GM12878 (cell line): Measurements from ENCODE around the gene CHN2. TPM values are rescaled to one million over a fixed set of nuclear protein-coding genes. Genes with fewer than 3 reads are reported as not detected.
A peak's percentile ranks its signal among the peaks of the same experiment; 100 is the strongest.

ENCODE experiments used
- ATAC-seq: fragments of 200-7000 bp; cut with Tn5 transposase; 3 replicates; pipeline ENCODE4 v1.9.1; 2020; ENCODE audit warnings: mild to moderate bottlenecking, moderate library complexity
- BruUV-seq: library from RNA; stranded (reverse); fragments of 400-500 nt; replicated peaks from 2 replicates; lab custom pipeline; 2021; lab: Mats Ljungman, UMichigan
- CTCF ChIA-PET: fragments of 300-600 bp; sonication (Branson Sonifier 250); formaldehyde crosslinking; extraction: SDS; loops from one replicate; lab custom pipeline; 2021; ENCODE audit warnings: inconsistent platforms; lab: Yijun Ruan, JAX
- POLR2A ChIA-PET: fragments of 350-600 bp; formaldehyde crosslinking; extraction: SDS; loops from one replicate; lab custom pipeline; 2021; ENCODE audit warnings: inconsistent platforms; lab: Charles Lee
- RAD21 ChIA-PET: fragments of 300-600 bp; sonication (Branson Sonifier 250); formaldehyde crosslinking; loops from one replicate; lab custom pipeline; 2023; ENCODE audit warnings: antibody characterized with exemption; ENCODE audit not compliant: unreplicated experiment; lab: Charles Lee
- SMC1A ChIA-PET: fragments of 300-600 bp; sonication (Branson Sonifier 250); formaldehyde crosslinking; loops from one replicate; lab custom pipeline; 2023; ENCODE audit not compliant: unreplicated experiment, uncharacterized antibody; lab: Charles Lee
- DNase-seq: peaks from one replicate; pipeline ENCODE4 v3.0.0-alpha.2; 2011; ENCODE audit warnings: low read depth, low spot score
- FAIRE-seq: peaks from 3 replicates; lab custom pipeline; 2011; peaks lifted over from hg19 to GRCh38; lab: Jason Lieb, UNC
- H2AFZ ChIP-seq: 2 replicates; pipeline ENCODE4 v1.6.0; 2011; ENCODE audit warnings: low read depth, low read length, control low read depth; ENCODE audit not compliant: control insufficient read depth
- H3K27ac ChIP-seq: 2 replicates; pipeline ENCODE4 v1.5.1; 2011; ENCODE audit warnings: control low read depth; ENCODE audit not compliant: control insufficient read depth, insufficient read depth
- H3K27me3 ChIP-seq, 2 experiments: replicated peaks in 1 of 2; 2 replicates each; pipeline versions ENCODE4 v1.6.0 to v1.6.1; 2011; ENCODE audit warnings: low read length in 1 of 2; ENCODE audit not compliant: control insufficient read depth in 2 of 2, insufficient read depth in 2 of 2
- H3K36me3 ChIP-seq, 2 experiments: 2 replicates each; pipeline ENCODE4 v1.5.1; 2011; ENCODE audit warnings: low read length in 1 of 2; ENCODE audit not compliant: control insufficient read depth in 2 of 2, insufficient read depth in 2 of 2
- H3K4me1 ChIP-seq: 2 replicates; pipeline ENCODE4 v1.6.1; 2011; ENCODE audit warnings: mild to moderate bottlenecking, low read length, moderate library complexity, mixed read lengths; ENCODE audit not compliant: control insufficient read depth, insufficient read depth
- H3K4me2 ChIP-seq: 2 replicates; pipeline ENCODE4 v1.6.0; 2011; ENCODE audit warnings: control low read depth; ENCODE audit not compliant: control insufficient read depth, insufficient read depth
- H3K4me3 ChIP-seq: fragments of 200-600 bp; sonication (generic); 2 replicates; pipeline ENCODE4 v1.5.1; 2016
- H3K79me2 ChIP-seq: 2 replicates; pipeline ENCODE4 v1.6.0; 2011; ENCODE audit warnings: low read length; ENCODE audit not compliant: control insufficient read depth, insufficient read depth
- H3K9ac ChIP-seq: 2 replicates; pipeline ENCODE4 v1.8.0; 2011; ENCODE audit warnings: low read length, control low read depth, mixed read lengths; ENCODE audit not compliant: control insufficient read depth, insufficient read depth
- H3K9me3 ChIP-seq: replicated peaks from 3 replicates; pipeline ENCODE4 v1.5.1; 2011; ENCODE audit warnings: mild to moderate bottlenecking, low read length; ENCODE audit not compliant: control insufficient read depth, insufficient read depth
- H4K20me1 ChIP-seq: 2 replicates; pipeline ENCODE4 v1.6.0; 2011; ENCODE audit not compliant: control insufficient read depth, insufficient read depth
- ATF7 ChIP-seq: fragments of 450-650 bp; IDR thresholded peaks from 2 replicates; pipeline ENCODE4 v1.6.1; 2016; ENCODE audit warnings: low read depth, mild to moderate bottlenecking
- CHD1 ChIP-seq: IDR thresholded peaks from 2 replicates; pipeline ENCODE4 v1.6.1; 2012; ENCODE audit warnings: low read depth, low read length, improper control_type of control experiment
- EP300 ChIP-seq, 2 experiments: fragments of 150-350 bp in 1 of 2; IDR thresholded peaks; 2 replicates each; pipeline ENCODE4 v1.6.1; 2011 to 2012; ENCODE audit warnings: low read depth in 2 of 2, low read length in 2 of 2, borderline replicate concordance in 1 of 2, improper control_type of control experiment in 1 of 2, inconsistent platforms in 1 of 2; ENCODE audit not compliant: control insufficient read depth in 1 of 2
- EZH2 ChIP-seq: IDR thresholded peaks from 2 replicates; pipeline ENCODE4 v1.6.1; 2012; ENCODE audit warnings: low read depth, mild to moderate bottlenecking, control low read depth, inconsistent platforms, low read length, borderline replicate concordance; ENCODE audit not compliant: control insufficient read depth
- HCFC1 ChIP-seq: fragments of 150-350 bp; IDR thresholded peaks from 2 replicates; pipeline ENCODE4 v1.6.1; 2014; ENCODE audit warnings: low read length
- KAT2A ChIP-seq: conservative IDR thresholded peaks from 2 replicates; pipeline ENCODE4 v1.6.1; 2011; ENCODE audit warnings: low read depth, low read length; ENCODE audit not compliant: control insufficient read depth
- MYC ChIP-seq: IDR thresholded peaks from 2 replicates; pipeline ENCODE4 v1.6.1; 2011; ENCODE audit warnings: mild to moderate bottlenecking, low read length, moderate library complexity, inconsistent platforms; ENCODE audit not compliant: insufficient read depth, insufficient replicate concordance, insufficient read length, severe bottlenecking
- RBBP5 ChIP-seq: fragments of 200-600 bp; sonication (generic); conservative IDR thresholded peaks from 2 replicates; pipeline ENCODE4 v1.6.1; 2016
- RUNX3 ChIP-seq: IDR thresholded peaks from 2 replicates; pipeline ENCODE4 v1.6.1; 2012; ENCODE audit warnings: low read length, inconsistent platforms
- SIX5 ChIP-seq: IDR thresholded peaks from 2 replicates; pipeline ENCODE4 v1.6.1; 2011; ENCODE audit warnings: mild to moderate bottlenecking, low read depth, low read length, moderate library complexity; ENCODE audit not compliant: severe bottlenecking
- SREBF1 ChIP-seq: IDR thresholded peaks from 2 replicates; pipeline ENCODE4 v1.6.1; 2012; ENCODE audit warnings: mild to moderate bottlenecking, low read length
- YBX1 ChIP-seq: fragments of 450-650 bp; IDR thresholded peaks from 2 replicates; pipeline ENCODE4 v1.6.1; 2016; ENCODE audit warnings: antibody characterized with exemption
- ZNF24 ChIP-seq: fragments of 450-650 bp; IDR thresholded peaks from 2 replicates; pipeline ENCODE4 v1.6.1; 2017; ENCODE audit warnings: antibody characterized with exemption, mild to moderate bottlenecking
- WGBS: methylation state at CpG from one replicate; pipeline ENCODE4 v1.1.6; 2016; ENCODE audit warnings: low lambda C conversion rate; ENCODE audit not compliant: insufficient replicate concordance, insufficient coverage; ENCODE audit errors: missing lambda C conversion rate; 5-methylcytosine and 5-hydroxymethylcytosine counted together
- in situ Hi-C: fragments of 300-500 bp; cut with MboI; formaldehyde crosslinking; loops from 9 replicates; pipeline ENCODE4 v1.14.3; 2018; ENCODE audit warnings: mixed read lengths
- intact Hi-C: fragments of 100-400 bp; cut with micrococcal nuclease; formaldehyde crosslinking; loops from one replicate; pipeline ENCODE4 v1.14.2; 2022; ENCODE audit not compliant: unreplicated experiment
- polyA plus RNA-seq, 11 experiments: library from polyadenylated mRNA; depleted of rRNA in 4 of 11; unstranded in 6 of 11; stranded (reverse) in 5 of 11; fragments of >200 nt; fragmentation: Nextera tagmentation in 4 of 11; fragmentation: Illumina TruSeq in 1 of 11; extraction: Ambion mirVana in 4 of 11; extraction: Trizol in 1 of 11; gene quantifications; 1 replicate in 1 of 11; 2 replicates in 10 of 11; pipeline versions ENCODE4 v1.2.1 to v1.2.3, GENCODE V29; 2011 to 2016; ENCODE audit warnings: inconsistent platforms in 2 of 11, missing spikeins in 2 of 11, low read depth in 1 of 11
- total RNA-seq, 4 experiments: library from RNA; depleted of rRNA in 3 of 4; stranded (reverse); fragments of >200 nt in 3 of 4; fragmentation: Illumina TruSeq in 1 of 4; extraction: Trizol in 1 of 4; gene quantifications; 2 replicates each; pipeline versions ENCODE4 v1.2.1 to v1.2.3, GENCODE V29; 2013 to 2021
- TF ChIP-seq, protein P1 (sequence below): fragments of 450-650 bp; IDR thresholded peaks from 2 replicates; pipeline ENCODE4 v1.6.1; 2014; ENCODE audit warnings: mild to moderate bottlenecking
- TF ChIP-seq, protein P2 (sequence below): fragments of 450-650 bp; IDR thresholded peaks from 2 replicates; pipeline ENCODE4 v1.6.1; 2017; ENCODE audit warnings: borderline replicate concordance
- TF ChIP-seq, protein P3 (sequence below): fragments of 450-650 bp; conservative IDR thresholded peaks from 2 replicates; pipeline ENCODE4 v1.6.1; 2017; ENCODE audit warnings: mild to moderate bottlenecking, moderate library complexity

Gene CHN2
- total and polyA plus RNA-seq, 10 of the 15 experiments (the other 5 are each of a cell fraction or from before 2014, with no cell fraction given), result 0.11 to 3.8 (median 0.37) TPM; not detected in 2

DNA sequence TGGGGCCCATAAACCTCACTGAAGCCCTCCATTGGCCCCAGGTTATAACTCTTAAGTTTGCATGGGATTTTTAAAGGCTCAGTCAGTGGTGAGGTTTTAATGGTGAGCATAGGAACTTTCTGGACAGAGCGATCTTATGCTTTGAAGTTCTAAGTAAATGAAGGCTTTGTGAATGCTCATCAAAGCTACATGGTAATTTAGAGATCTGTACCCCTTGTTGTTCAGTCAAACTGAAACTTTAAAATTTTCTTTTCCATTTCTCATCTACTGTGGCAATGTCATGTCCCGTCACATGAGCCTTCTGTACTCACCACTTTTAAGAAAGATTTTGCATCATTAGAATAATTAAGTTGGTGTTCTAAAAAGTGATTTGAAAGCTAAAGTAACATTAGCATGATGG lies 39.9 kb downstream of the CHN2 start:
- no peak overlapping the region for H3K9ac ChIP-seq
- TF ChIP-seq SIX5 (no peak), KAT2A (no peak), ATF7 (no peak), EP300 (IDR thresholded peaks at IDR 0.05; ENCODE audit: borderline replicate concordance in 1 of 2, control insufficient read depth in 1 of 2, low read depth in 2 of 2, low read length in 2 of 2) (no peak), MYC (no peak), YBX1 (no peak), ZNF24 (no peak), HCFC1 (no peak), RUNX3 (no peak), RBBP5 (no peak), SREBF1 (no peak), CHD1 (no peak), EZH2 (no peak)
- TF ChIP-seq, protein P1, sequence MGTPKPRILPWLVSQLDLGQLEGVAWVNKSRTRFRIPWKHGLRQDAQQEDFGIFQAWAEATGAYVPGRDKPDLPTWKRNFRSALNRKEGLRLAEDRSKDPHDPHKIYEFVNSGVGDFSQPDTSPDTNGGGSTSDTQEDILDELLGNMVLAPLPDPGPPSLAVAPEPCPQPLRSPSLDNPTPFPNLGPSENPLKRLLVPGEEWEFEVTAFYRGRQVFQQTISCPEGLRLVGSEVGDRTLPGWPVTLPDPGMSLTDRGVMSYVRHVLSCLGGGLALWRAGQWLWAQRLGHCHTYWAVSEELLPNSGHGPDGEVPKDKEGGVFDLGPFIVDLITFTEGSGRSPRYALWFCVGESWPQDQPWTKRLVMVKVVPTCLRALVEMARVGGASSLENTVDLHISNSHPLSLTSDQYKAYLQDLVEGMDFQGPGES, result no peak
- TF ChIP-seq, protein P2, sequence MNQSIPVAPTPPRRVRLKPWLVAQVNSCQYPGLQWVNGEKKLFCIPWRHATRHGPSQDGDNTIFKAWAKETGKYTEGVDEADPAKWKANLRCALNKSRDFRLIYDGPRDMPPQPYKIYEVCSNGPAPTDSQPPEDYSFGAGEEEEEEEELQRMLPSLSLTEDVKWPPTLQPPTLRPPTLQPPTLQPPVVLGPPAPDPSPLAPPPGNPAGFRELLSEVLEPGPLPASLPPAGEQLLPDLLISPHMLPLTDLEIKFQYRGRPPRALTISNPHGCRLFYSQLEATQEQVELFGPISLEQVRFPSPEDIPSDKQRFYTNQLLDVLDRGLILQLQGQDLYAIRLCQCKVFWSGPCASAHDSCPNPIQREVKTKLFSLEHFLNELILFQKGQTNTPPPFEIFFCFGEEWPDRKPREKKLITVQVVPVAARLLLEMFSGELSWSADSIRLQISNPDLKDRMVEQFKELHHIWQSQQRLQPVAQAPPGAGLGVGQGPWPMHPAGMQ, result no peak
- TF ChIP-seq, protein P3, sequence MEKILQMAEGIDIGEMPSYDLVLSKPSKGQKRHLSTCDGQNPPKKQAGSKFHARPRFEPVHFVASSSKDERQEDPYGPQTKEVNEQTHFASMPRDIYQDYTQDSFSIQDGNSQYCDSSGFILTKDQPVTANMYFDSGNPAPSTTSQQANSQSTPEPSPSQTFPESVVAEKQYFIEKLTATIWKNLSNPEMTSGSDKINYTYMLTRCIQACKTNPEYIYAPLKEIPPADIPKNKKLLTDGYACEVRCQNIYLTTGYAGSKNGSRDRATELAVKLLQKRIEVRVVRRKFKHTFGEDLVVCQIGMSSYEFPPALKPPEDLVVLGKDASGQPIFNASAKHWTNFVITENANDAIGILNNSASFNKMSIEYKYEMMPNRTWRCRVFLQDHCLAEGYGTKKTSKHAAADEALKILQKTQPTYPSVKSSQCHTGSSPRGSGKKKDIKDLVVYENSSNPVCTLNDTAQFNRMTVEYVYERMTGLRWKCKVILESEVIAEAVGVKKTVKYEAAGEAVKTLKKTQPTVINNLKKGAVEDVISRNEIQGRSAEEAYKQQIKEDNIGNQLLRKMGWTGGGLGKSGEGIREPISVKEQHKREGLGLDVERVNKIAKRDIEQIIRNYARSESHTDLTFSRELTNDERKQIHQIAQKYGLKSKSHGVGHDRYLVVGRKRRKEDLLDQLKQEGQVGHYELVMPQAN, result no peak
- no peaks in the 10 kb centered on the region for H3K4me1 ChIP-seq
- FAIRE-seq (no peak), ATAC-seq (peak; percentile 77), DNase-seq (no peak)
- 0% methylated on average over 2 of the region's 2 CpGs for WGBS
- no peak overlapping the region for H2AFZ ChIP-seq
- SMC1A ChIA-PET, result no interaction called here
- H3K4me3 ChIP-seq, result no peak overlapping the region
- in situ Hi-C loops (no loop called here), intact Hi-C loops (no loop called here)
- no peaks in the 10 kb centered on the region for H3K27me3 ChIP-seq
- no peak overlapping the region for H3K4me2 ChIP-seq
- H3K79me2 ChIP-seq, result no peaks in the 10 kb centered on the region
- no peaks in the 10 kb centered on the region; the same call in 1 of the 2 replicates for H4K20me1 ChIP-seq
- POLR2A ChIA-PET, result no interaction called here
- CTCF ChIA-PET, result no interaction called here
- no peak overlapping the region for H3K27ac ChIP-seq
- no TSS peak for BruUV-seq
- RAD21 ChIA-PET, result no interaction called here
- no peaks in the 10 kb centered on the region for H3K9me3 ChIP-seq
- H3K36me3 ChIP-seq, result no peaks in the 10 kb centered on the region
